ENCODE measurements around the gene ASCC1.

GRCh38 chr10:72068901-72069446 lies 147.1 kb downstream of the ASCC1 start:
- TF ChIP-seq CTCF (IDR thresholded peaks at IDR 0.05) (no peak), EZH2 (IDR thresholded peaks at IDR 0.05) (no peak), EZH2phosphoT487 (IDR thresholded peaks at IDR 0.05) (no peak)

Measured in neural progenitor cell (in vitro differentiated cells).